Neutrophil (primary cell): ENCODE data around the gene STRN3.

Experiments
- H3K27ac ChIP-seq: fragments of 200-600 bp; sonication (generic); 2 replicates; pipeline ENCODE4 v1.5.1; 2016; ENCODE audit warnings: mild to moderate bottlenecking, moderate library complexity
- H3K27me3 ChIP-seq: fragments of 200-600 bp; sonication (generic); 2 replicates; pipeline ENCODE4 v1.6.0; 2016; ENCODE audit warnings: mild to moderate bottlenecking
- H3K36me3 ChIP-seq: fragments of 200-600 bp; sonication (generic); 2 replicates; pipeline ENCODE4 v1.5.1; 2017
- H3K4me1 ChIP-seq, 2 experiments: fragments of 200-600 bp in 1 of 2; sonication (generic) in 1 of 2; 1 replicate in 1 of 2; 2 replicates in 1 of 2; pipeline versions ENCODE4 v1.5.1 to v1.6.1; 2013 to 2016; ENCODE audit warnings: low read depth in 1 of 2, low read length in 1 of 2, mild to moderate bottlenecking in 1 of 2, moderate library complexity in 1 of 2; ENCODE audit not compliant: control insufficient read depth in 1 of 2, insufficient read depth in 1 of 2
- H3K4me3 ChIP-seq, 2 experiments: fragments of 200-600 bp in 1 of 2; sonication (generic) in 1 of 2; 1 replicate in 1 of 2; 2 replicates in 1 of 2; pipeline ENCODE4 v1.5.1; 2013 to 2016; ENCODE audit warnings: low read depth in 1 of 2, low read length in 1 of 2, mild to moderate bottlenecking in 1 of 2, moderate library complexity in 1 of 2
- H3K9me3 ChIP-seq: fragments of 200-600 bp; sonication (generic); 2 replicates; pipeline ENCODE4 v1.5.1; 2016
- CTCF ChIP-seq: fragments of 200-600 bp; sonication (generic); IDR thresholded peaks from 2 replicates; pipeline ENCODE4 v1.5.1; 2016; ENCODE audit warnings: antibody characterized with exemption

STRN3 gene

DNA sequence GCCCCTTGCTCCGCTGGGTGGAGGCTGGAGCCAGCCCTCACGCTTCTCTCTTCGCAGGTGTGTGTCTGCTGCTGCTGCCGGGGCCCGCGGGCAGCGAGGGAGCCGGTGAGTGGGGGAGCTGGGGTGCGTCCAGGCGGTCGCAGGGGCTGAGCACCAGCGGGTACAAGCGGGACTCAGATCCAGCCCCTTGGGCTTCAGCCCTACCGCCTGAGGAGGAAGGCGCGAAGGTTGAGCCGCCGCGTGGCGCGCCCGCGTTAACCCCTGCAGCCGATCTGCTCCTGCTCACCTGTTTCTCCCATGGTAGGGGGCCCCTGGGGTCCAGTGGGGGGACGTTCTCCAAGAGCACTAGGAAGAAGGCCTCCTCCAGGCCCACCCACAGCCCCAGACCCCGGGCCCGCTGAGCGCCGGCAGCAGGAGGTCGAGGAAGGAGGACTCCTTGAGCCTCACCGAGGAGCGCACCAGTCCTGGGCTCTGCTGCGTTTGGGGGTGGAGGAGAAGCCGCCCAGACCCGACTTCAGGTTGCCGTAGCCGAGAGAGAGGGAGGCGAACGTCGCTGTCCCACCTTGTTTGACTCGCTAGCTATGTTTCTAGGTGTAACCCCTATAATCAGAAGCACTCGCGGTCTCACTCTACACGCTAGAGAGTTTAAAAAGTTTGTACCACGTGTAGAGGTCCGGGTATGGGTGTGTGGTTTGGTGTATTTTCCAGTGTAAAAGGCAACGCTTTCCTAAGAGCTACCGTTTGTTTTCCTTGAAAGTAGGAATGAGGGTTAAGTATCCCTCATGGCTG, 151.0 kb downstream of the STRN3 start:
- no peaks in the 10 kb centered on the region for H3K9me3 ChIP-seq
- peaks cover 12 to 21% of the 10 kb centered on the region in 2 experiments for H3K4me1 ChIP-seq
- no peak overlapping the region for H3K27ac ChIP-seq
- peaks cover 86% of the 10 kb centered on the region for H3K27me3 ChIP-seq
- H3K36me3 ChIP-seq, result no peaks in the 10 kb centered on the region
- H3K4me3 ChIP-seq, result peak overlapping the region; percentile 47 to 59
- no peak for TF ChIP-seq CTCF

- peaks cover 87% of the 10 kb centered on the region for H3K27me3 ChIP-seq
- H3K9me3 ChIP-seq, result no peaks in the 10 kb centered on the region
- peak within 1 kb of the TSS; percentile 47 to 59 for H3K4me3 ChIP-seq
- H3K36me3 ChIP-seq, result no peaks in the 10 kb centered on the region
- H3K27ac ChIP-seq, result no peak within 1 kb of the TSS
- H3K4me1 ChIP-seq, result peaks cover 12 to 21% of the 10 kb centered on the region in 2 experiments
- TF ChIP-seq CTCF, result no peak
These were observed 151.8 kb downstream of the STRN3 start, which contains the start of gene COCH for GRCh38 chr14:30874120-30874998. COCH (plus strand) TSS chr14:30874559; CDS start chr14:30874939, 380 bp downstream.

DNA sequence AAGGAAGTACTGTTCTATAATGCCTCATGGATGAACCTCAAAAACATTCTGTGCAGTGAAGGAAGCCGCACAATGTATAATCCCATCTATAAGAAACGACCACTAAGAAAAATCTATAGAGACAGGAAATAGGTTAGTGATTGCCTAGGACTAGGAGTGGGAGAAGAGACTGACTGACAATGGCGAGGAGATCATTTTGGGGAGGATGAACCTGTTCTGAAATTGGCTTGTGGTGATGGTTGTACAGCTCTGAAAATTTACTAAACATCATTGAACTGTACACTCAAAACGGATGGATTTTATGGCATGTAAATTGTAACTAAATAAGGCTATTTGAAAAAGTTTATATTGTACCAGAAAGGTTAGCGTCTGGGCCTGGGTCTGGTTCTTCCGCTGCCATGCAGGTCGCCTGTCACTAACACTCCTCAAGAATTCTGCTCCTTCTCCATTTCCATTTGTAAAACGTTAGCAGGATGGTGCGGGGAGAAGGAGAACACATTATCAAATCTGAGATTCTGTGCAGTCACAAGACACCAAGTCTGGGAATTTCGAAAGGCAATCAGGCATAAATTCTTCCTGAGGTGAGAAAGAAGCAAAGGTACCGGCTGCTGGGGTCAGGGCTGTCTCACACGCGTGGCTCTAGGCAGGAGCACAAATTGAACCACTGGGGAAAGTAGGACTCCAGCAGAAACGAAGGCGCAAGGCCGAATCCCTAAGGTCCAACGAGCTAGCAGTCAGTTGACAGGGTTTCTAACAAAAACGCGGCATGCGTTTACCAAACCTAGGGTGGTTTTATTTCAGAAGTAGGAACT, 152.7 kb downstream of the STRN3 start:
- no peaks in the 10 kb centered on the region for H3K36me3 ChIP-seq
- no peaks in the 10 kb centered on the region for H3K9me3 ChIP-seq
- peaks cover 85% of the 10 kb centered on the region for H3K27me3 ChIP-seq
- no peak for TF ChIP-seq CTCF
- no peak overlapping the region for H3K27ac ChIP-seq
- peak overlapping the region in 1 of 2 experiments; percentile 59 for H3K4me3 ChIP-seq
- H3K4me1 ChIP-seq, result peaks cover 12 to 21% of the 10 kb centered on the region in 2 experiments

DNA sequence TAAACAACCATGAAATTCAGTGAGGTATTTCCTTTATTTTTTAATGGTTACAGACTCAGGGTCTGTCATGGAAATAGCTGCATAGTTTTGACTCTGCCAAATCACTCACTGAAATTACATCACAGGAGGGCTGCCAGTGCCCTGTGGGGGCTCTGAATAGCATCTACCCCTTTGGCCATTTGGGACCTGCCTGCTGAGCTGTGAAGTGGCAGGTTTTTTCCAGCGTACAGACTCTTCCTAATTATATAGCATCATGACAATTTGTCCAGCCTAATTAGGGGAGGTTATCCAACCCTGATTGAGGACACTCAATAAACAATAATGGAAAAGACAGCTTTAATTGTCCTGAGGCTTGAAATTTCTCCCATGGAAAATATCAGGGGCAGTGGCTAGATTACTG, 153.6 kb downstream of the STRN3 start:
- TF ChIP-seq CTCF, result no peak
- no peak overlapping the region for H3K27ac ChIP-seq
- no peak overlapping the region for H3K4me3 ChIP-seq
- H3K4me1 ChIP-seq, result peaks cover 12 to 21% of the 10 kb centered on the region in 2 experiments
- H3K27me3 ChIP-seq, result peaks cover 76% of the 10 kb centered on the region
- H3K36me3 ChIP-seq, result no peaks in the 10 kb centered on the region
- no peaks in the 10 kb centered on the region for H3K9me3 ChIP-seq

GRCh38 chr14:30869551-30870155, 156.5 kb downstream of the STRN3 start:
- Histone ChIP-seq H3K4me1 (peaks cover 3 to 10% of the 10 kb centered on the region in 2 experiments), H3K27me3 (peaks cover 50% of the 10 kb centered on the region), H3K27ac (no peak overlapping the region), H3K36me3 (no peaks in the 10 kb centered on the region), H3K4me3 (no peak overlapping the region), H3K9me3 (no peaks in the 10 kb centered on the region)
- TF ChIP-seq CTCF, result no peak
